ENCODE measurements around the gene ZNF791. TPM values are rescaled to one million over a fixed set of nuclear protein-coding genes. Genes with fewer than 3 reads are reported as not detected.
"Not testable (repeated sequence)": the region's sequence is repeated elsewhere in the genome, so short reads cannot be mapped to it uniquely, and the experiment has no call there.

The ZNF791 gene
- total and polyA plus RNA-seq, 4 donors: 3.1 to 10.3 (median 7.0) TPM

GRCh38 chr19:12641456-12641855, 30.7 kb downstream of the ZNF791 start:
- WGBS: 79% methylated on average over 13 of the region's 13 CpGs
- no peaks in the 10 kb centered on the region for H3K27me3 ChIP-seq (ENCODE audit: control insufficient read depth in 4 of 4, insufficient read depth in 4 of 4, low read length in 3 of 4)
- no peak overlapping the region for H3K9ac ChIP-seq (ENCODE audit: low read depth in 1 of 2, low read length in 2 of 2)
- H3K9me3 ChIP-seq (ENCODE audit: control insufficient read depth in 4 of 4, low read length in 3 of 4): no peaks in the 10 kb centered on the region
- no peak overlapping the region for H3K27ac ChIP-seq (ENCODE audit: low read depth in 1 of 2, low read length in 2 of 2)
- no peaks in the 10 kb centered on the region for H3K36me3 ChIP-seq (ENCODE audit: control insufficient read depth in 4 of 4, insufficient read depth in 3 of 4, low read depth in 1 of 4, low read length in 3 of 4)
- no peak overlapping the region for H3K4me3 ChIP-seq (ENCODE audit: low read depth in 1 of 3, low read length in 3 of 3)
- DNase-seq (ENCODE audit: low spot score): no peak
- peaks cover 0 to 3% (median 1%) of the 10 kb centered on the region in 4 donors for H3K4me1 ChIP-seq (ENCODE audit: control insufficient read depth in 4 of 4, insufficient read depth in 4 of 4, low read length in 3 of 4)
- TF ChIP-seq EGR1 (IDR thresholded peaks at IDR 0.05; ENCODE audit: low read depth in 2 of 2) (no peak), NR2F2 (IDR thresholded peaks at IDR 0.05) (no peak), HNF4G (IDR thresholded peaks at IDR 0.05) (no peak), GABPA (IDR thresholded peaks at IDR 0.05 in 1 of 2, conservative IDR thresholded peaks at IDR 0.05 in 1 of 2) (no peak), CTCF (IDR thresholded peaks at IDR 0.05; ENCODE audit: low read depth, low read length, missing input control) (no peak), FOXA2 (IDR thresholded peaks at IDR 0.05) (no peak), FOXA1 (IDR thresholded peaks at IDR 0.05) (no peak), MAX (IDR thresholded peaks at IDR 0.05) (no peak), TAF1 (conservative IDR thresholded peaks at IDR 0.05) (no peak), RAD21 (IDR thresholded peaks at IDR 0.05) (no peak), ZBTB33 (IDR thresholded peaks at IDR 0.05) (no peak), YY1 (IDR thresholded peaks at IDR 0.05) (no peak), RXRA (IDR thresholded peaks at IDR 0.05) (no peak), SP1 (IDR thresholded peaks at IDR 0.05) (no peak), HNF4A (conservative IDR thresholded peaks at IDR 0.05) (no peak)
- TF ChIP-seq, protein P1, sequence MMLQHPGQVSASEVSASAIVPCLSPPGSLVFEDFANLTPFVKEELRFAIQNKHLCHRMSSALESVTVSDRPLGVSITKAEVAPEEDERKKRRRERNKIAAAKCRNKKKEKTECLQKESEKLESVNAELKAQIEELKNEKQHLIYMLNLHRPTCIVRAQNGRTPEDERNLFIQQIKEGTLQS (IDR thresholded peaks at IDR 0.05): no peak

DNA sequence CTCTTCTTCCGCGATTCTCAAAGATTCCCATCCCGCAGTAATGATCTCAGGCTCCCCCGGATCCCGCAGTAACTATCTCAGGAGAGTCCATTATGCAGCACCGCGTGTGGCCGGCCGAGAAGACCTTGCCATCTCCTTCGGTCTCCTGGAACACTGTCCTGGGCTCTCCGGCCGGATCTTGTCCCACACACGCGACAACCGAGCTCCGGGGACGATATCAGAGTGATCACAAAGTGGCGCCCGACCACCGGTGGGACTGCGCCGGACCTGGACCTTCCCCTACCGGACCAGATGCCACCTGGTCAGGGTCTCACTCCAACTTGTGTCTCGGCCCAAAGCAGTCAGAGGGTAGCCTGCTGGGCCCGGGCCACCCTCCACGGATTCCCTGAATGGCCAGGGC, 31.8 kb downstream of the ZNF791 start:
- peaks cover 0 to 4% (median 1%) of the 10 kb centered on the region in 4 donors for H3K4me1 ChIP-seq (ENCODE audit: control insufficient read depth in 4 of 4, insufficient read depth in 4 of 4, low read length in 3 of 4)
- no peaks in the 10 kb centered on the region for H3K27me3 ChIP-seq (ENCODE audit: control insufficient read depth in 4 of 4, insufficient read depth in 4 of 4, low read length in 3 of 4)
- H3K4me3 ChIP-seq (ENCODE audit: low read depth in 1 of 3, low read length in 3 of 3): no peak overlapping the region
- H3K27ac ChIP-seq (ENCODE audit: low read depth in 1 of 2, low read length in 2 of 2): no peak overlapping the region
- 91% methylated on average over 26 of the region's 26 CpGs for WGBS
- TF ChIP-seq, protein P2, sequence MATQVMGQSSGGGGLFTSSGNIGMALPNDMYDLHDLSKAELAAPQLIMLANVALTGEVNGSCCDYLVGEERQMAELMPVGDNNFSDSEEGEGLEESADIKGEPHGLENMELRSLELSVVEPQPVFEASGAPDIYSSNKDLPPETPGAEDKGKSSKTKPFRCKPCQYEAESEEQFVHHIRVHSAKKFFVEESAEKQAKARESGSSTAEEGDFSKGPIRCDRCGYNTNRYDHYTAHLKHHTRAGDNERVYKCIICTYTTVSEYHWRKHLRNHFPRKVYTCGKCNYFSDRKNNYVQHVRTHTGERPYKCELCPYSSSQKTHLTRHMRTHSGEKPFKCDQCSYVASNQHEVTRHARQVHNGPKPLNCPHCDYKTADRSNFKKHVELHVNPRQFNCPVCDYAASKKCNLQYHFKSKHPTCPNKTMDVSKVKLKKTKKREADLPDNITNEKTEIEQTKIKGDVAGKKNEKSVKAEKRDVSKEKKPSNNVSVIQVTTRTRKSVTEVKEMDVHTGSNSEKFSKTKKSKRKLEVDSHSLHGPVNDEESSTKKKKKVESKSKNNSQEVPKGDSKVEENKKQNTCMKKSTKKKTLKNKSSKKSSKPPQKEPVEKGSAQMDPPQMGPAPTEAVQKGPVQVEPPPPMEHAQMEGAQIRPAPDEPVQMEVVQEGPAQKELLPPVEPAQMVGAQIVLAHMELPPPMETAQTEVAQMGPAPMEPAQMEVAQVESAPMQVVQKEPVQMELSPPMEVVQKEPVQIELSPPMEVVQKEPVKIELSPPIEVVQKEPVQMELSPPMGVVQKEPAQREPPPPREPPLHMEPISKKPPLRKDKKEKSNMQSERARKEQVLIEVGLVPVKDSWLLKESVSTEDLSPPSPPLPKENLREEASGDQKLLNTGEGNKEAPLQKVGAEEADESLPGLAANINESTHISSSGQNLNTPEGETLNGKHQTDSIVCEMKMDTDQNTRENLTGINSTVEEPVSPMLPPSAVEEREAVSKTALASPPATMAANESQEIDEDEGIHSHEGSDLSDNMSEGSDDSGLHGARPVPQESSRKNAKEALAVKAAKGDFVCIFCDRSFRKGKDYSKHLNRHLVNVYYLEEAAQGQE (IDR thresholded peaks at IDR 0.05): no peak
- TF ChIP-seq NR2F2 (IDR thresholded peaks at IDR 0.05) (no peak), FOXA1 (IDR thresholded peaks at IDR 0.05) (no peak), YY1 (IDR thresholded peaks at IDR 0.05) (no peak), GABPA (IDR thresholded peaks at IDR 0.05 in 1 of 2, conservative IDR thresholded peaks at IDR 0.05 in 1 of 2) (no peak), RXRA (IDR thresholded peaks at IDR 0.05) (no peak), JUND (IDR thresholded peaks at IDR 0.05) (no peak), RAD21 (IDR thresholded peaks at IDR 0.05) (no peak), FOXA2 (IDR thresholded peaks at IDR 0.05) (no peak), HNF4G (IDR thresholded peaks at IDR 0.05) (no peak), HNF4A (conservative IDR thresholded peaks at IDR 0.05) (no peak), MAX (IDR thresholded peaks at IDR 0.05) (no peak), EGR1 (IDR thresholded peaks at IDR 0.05; ENCODE audit: low read depth in 2 of 2) (no peak)
- TF ChIP-seq, protein P1 (IDR thresholded peaks at IDR 0.05): no peak
- H3K9me3 ChIP-seq (ENCODE audit: control insufficient read depth in 4 of 4, low read length in 3 of 4): no peaks in the 10 kb centered on the region
- DNase-seq (ENCODE audit: low spot score): no peak
- H3K9ac ChIP-seq (ENCODE audit: low read depth in 1 of 2, low read length in 2 of 2): no peak overlapping the region
- no peaks in the 10 kb centered on the region for H3K36me3 ChIP-seq (ENCODE audit: control insufficient read depth in 4 of 4, insufficient read depth in 3 of 4, low read depth in 1 of 4, low read length in 3 of 4)

GRCh38 chr19:12643716-12644115, 33.0 kb downstream of the ZNF791 start:
- not testable (repeated sequence) for H3K36me3 ChIP-seq (ENCODE audit: control insufficient read depth in 4 of 4, insufficient read depth in 3 of 4, low read depth in 1 of 4, low read length in 3 of 4); H3K9me3 ChIP-seq (ENCODE audit: control insufficient read depth in 4 of 4, low read length in 3 of 4); H3K27me3 ChIP-seq (ENCODE audit: control insufficient read depth in 4 of 4, insufficient read depth in 4 of 4, low read length in 3 of 4); H3K4me3 ChIP-seq (ENCODE audit: low read depth in 1 of 3, low read length in 3 of 3); H3K4me1 ChIP-seq (ENCODE audit: control insufficient read depth in 4 of 4, insufficient read depth in 4 of 4, low read length in 3 of 4); H3K9ac ChIP-seq (ENCODE audit: low read depth in 1 of 2, low read length in 2 of 2); DNase-seq (ENCODE audit: low spot score); H3K27ac ChIP-seq (ENCODE audit: low read depth in 1 of 2, low read length in 2 of 2)
- 94% methylated on average over 14 of the region's 14 CpGs for WGBS
